Activated T-helper 17 cell treated with anti-CD3 and anti-CD28 coated beads, Interleukin-2, amount 50 U/mL, for 72 hours (primary cell): ENCODE results near the gene TSR3. TPM values are rescaled to one million over a fixed set of nuclear protein-coding genes. Genes with fewer than 3 reads are reported as not detected.

Experiments used
- ATAC-seq: fragments of 150-1000 bp; cut with Tn5 transposase; replicated peaks from 2 replicates; pipeline ENCODE4 v1.10.0; 2021; ENCODE audit warnings: mild to moderate bottlenecking, moderate library complexity
- H3K27ac Mint-ChIP-seq: one replicate; pipeline ENCODE4 v1.8.0; 2022; ENCODE audit warnings: mixed read lengths
- H3K27me3 Mint-ChIP-seq: one replicate; pipeline ENCODE4 v1.8.0; 2022; ENCODE audit warnings: mixed read lengths
- H3K36me3 Mint-ChIP-seq: one replicate; pipeline ENCODE4 v1.8.0; 2022; ENCODE audit warnings: low read depth, mild to moderate bottlenecking, mixed read lengths
- H3K4me1 Mint-ChIP-seq: one replicate; pipeline ENCODE4 v1.8.0; 2022; ENCODE audit warnings: mixed read lengths
- H3K4me3 Mint-ChIP-seq: one replicate; pipeline ENCODE4 v1.8.0; 2022; ENCODE audit warnings: mild to moderate bottlenecking, mixed read lengths
- H3K9me3 Mint-ChIP-seq: one replicate; pipeline ENCODE4 v1.8.0; 2022; ENCODE audit warnings: mixed read lengths
- total RNA-seq, 2 donors: library from RNA; stranded (reverse); gene quantifications; one replicate each; pipeline ENCODE4 v1.2.3, GENCODE V29; 2022

Gene TSR3
- 10 to 100 TPM; 36.7 to 64.2 TPM for total RNA-seq

DNA sequence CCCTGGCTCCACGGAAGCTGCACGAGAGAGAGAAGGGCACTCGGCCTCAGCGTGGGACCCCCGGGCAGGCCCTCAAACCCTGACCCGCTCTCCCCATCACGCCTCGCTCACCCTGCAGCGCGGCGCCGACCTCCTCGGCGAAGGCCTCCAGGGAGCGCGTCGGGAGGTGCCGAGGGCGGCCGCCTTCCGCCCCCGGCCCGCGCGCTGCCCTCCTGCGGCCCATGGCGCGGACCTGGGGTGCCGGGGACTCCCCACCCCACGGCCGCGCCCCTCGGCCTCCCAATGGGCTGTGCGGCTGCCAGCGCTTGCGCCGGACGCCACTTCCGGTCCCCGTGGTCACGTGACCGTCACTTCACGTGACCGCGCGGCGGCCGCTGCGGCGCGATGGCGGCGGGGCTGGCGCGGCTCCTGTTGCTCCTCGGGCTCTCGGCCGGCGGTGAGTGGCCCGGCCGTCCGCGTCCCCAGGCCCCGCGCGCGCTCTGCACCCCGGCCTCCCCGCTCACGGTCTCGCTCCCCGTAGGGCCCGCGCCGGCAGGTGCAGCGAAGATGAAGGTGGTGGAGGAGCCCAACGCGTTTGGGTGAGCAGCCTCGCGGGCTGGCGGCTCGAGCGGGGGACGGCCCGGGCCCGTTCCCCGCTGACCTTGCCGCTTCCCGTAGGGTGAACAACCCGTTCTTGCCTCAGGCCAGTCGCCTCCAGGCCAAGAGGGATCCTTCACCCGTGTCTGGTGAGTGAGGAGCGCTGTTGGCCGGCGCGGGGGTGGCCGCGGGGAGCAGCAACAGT, at the start of gene TSR3, which contains the start of gene GNPTG:
TSR3 (minus strand) TSS at position 297 of the 781 bp plus-strand sequence; CDS start at position 223, 74 bp downstream.
GNPTG (plus strand) TSS at position 350 of the 781 bp plus-strand sequence; CDS start at position 385, 35 bp downstream.
- Mint-ChIP-seq H3K4me3 (peak within 1 kb of the TSS; percentile 86), H3K27me3 (no peaks in the 10 kb centered on the region), H3K27ac (peak within 1 kb of the TSS; percentile 92), H3K36me3 (peaks cover 18% of the 10 kb centered on the region), H3K4me1 (peaks cover 15% of the 10 kb centered on the region), H3K9me3 (no peaks in the 10 kb centered on the region)
- peak; percentile 96 for ATAC-seq

DNA sequence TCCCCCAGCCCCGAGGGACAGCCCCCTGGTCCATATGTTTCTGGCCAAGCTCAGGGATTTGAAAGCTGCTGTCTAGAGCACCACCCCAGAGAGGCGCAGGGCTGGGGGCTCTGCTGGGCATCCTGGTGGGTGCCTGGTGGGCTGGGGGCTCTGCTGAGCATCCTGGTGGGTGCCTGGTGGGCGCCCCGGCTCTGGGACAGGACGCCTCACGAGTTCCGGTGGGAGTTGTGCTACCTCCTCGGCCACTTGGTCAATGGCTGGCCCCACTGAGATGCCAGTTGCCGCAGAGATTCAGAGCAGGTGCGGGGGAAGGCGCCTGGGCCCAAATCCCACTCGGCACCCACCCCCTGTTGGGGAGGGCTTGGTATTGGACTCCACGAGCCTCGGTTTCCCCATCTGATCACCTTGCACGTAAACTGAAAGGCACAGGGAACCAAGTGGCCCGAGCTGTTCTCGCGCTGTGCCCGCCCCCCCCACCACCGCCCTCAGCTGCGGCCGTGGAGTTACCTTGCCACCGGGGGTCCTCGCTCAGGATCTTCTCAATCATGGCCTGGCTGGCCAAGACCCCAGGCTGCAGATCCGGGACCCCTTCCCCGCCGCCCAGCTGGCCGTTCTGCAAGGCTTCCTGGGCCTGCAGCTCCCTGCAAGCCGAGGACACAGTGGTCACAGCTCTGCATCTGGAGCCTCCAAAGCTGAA, 49.5 kb upstream of the TSR3 start:
- peaks cover 61% of the 10 kb centered on the region for H3K36me3 Mint-ChIP-seq

GRCh38 chr16:1398826-1399581, 47.3 kb upstream of the TSR3 start:
- Mint-ChIP-seq H3K27ac (no peak overlapping the region), H3K4me1 (no peaks in the 10 kb centered on the region)
- ATAC-seq: no peak

More for the DNA sequence above, 49.5 kb upstream of the TSR3 start:
- Mint-ChIP-seq H3K4me3 (no peak overlapping the region), H3K9me3 (no peaks in the 10 kb centered on the region), H3K27me3 (no peaks in the 10 kb centered on the region), H3K27ac (no peak overlapping the region), H3K4me1 (no peaks in the 10 kb centered on the region)
- ATAC-seq: no peak

GRCh38 chr16:1398351-1398750, 46.7 kb upstream of the TSR3 start:
- Mint-ChIP-seq H3K27me3 (no peaks in the 10 kb centered on the region), H3K4me1 (no peaks in the 10 kb centered on the region), H3K27ac (no peak overlapping the region), H3K4me3 (no peak overlapping the region), H3K36me3 (peaks cover 50% of the 10 kb centered on the region), H3K9me3 (no peaks in the 10 kb centered on the region)
- no peak for ATAC-seq

More at GRCh38 chr16:1398826-1399581, 47.3 kb upstream of the TSR3 start:
- Mint-ChIP-seq H3K4me3 (no peak overlapping the region), H3K9me3 (no peaks in the 10 kb centered on the region), H3K27me3 (no peaks in the 10 kb centered on the region), H3K36me3 (peaks cover 53% of the 10 kb centered on the region)

GRCh38 chr16:1397779-1398178, 46.1 kb upstream of the TSR3 start:
- Mint-ChIP-seq H3K27ac (no peak overlapping the region), H3K9me3 (no peaks in the 10 kb centered on the region), H3K4me1 (no peaks in the 10 kb centered on the region), H3K36me3 (peaks cover 48% of the 10 kb centered on the region), H3K4me3 (no peak overlapping the region), H3K27me3 (no peaks in the 10 kb centered on the region)
- no peak for ATAC-seq

DNA sequence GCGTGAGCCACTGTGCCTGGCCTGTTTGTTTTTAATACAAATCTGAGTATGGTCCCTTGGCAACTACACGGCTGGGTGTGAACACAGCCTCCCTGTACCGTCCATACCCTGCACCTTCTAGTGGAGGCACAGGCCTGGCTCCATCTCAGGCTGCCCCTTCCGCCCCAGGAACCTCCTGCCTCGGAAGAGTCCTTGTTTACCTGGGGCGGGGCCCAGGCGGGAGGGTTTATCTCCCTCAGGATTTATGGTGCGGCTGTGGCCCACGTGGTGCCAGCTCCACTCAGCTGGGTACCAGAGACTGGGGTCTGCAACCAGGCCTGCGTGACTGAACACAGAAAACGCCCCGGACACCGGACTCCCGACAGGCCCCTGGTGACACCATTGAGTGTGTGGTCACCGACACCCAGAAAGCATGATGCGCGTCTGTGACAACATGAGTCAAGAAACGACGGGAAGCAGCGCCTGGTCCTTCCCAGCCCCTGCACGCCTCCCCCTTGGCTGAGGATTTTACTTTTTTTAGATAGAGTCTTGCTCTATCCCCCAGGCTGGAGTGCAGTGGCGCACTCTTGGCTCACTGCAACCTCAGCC, 43.9 kb upstream of the TSR3 start:
- Mint-ChIP-seq H3K4me1 (no peaks in the 10 kb centered on the region), H3K9me3 (no peaks in the 10 kb centered on the region), H3K36me3 (peaks cover 41% of the 10 kb centered on the region), H3K27ac (no peak overlapping the region), H3K4me3 (no peak overlapping the region), H3K27me3 (no peaks in the 10 kb centered on the region)
- ATAC-seq: no peak

DNA sequence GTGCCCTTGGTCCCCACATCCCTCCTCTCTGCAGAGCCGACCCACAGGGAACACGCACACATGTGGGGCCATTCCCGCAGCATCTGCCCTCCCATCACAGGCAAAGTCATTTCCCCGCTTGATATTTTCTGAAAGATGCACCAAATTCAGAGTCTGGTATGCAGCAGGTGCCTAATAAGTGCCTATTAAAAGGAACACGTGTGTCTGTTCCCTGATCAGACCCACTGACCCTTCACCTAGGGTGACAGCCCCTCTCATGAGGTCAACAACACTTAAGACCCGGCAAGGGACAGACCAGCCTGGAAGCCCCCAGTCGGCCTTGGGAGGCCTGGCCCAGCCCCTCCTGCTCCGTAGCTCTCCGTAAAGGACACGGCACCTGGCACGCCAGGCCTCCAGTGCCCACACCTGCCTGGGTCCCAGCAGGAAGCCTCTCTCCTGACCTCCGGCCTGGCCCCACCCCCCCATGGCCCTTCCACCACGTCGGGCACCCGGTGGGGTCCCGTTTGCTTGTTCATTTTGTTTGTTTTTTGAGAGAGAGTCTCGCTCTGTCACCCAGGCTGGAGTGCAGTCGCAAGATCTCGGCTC, 42.8 kb upstream of the TSR3 start:
- H3K4me1 Mint-ChIP-seq: no peaks in the 10 kb centered on the region
- no peaks in the 10 kb centered on the region for H3K9me3 Mint-ChIP-seq
- no peak overlapping the region for H3K27ac Mint-ChIP-seq
- no peaks in the 10 kb centered on the region for H3K27me3 Mint-ChIP-seq
- H3K4me3 Mint-ChIP-seq: no peak overlapping the region
- peaks cover 38% of the 10 kb centered on the region for H3K36me3 Mint-ChIP-seq
- ATAC-seq: no peak

GRCh38 chr16:1393613-1394176, 42.0 kb upstream of the TSR3 start:
- Mint-ChIP-seq H3K27ac (no peak overlapping the region), H3K4me1 (no peaks in the 10 kb centered on the region), H3K27me3 (no peaks in the 10 kb centered on the region), H3K36me3 (peaks cover 31% of the 10 kb centered on the region), H3K9me3 (no peaks in the 10 kb centered on the region), H3K4me3 (no peak overlapping the region)
- no peak for ATAC-seq

DNA sequence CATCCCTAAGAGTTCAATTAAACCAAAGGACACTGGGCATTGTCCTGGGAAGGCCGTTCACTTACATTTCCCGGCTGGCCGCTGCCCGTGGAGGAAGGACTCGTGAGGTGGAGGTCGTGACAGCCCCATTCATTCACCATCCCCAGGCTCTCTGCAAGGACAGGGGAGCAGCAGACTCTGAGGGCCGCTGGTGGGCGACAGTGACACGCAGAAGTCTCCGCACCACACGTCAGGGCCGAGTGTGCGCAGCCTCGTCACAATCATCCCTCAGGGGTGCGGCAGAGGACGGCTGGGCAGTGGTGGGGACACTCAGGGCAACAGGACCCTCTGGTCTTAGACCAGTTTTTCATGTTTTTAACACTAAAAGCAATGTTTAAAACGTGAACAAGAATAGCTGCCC, 41.1 kb upstream of the TSR3 start:
- Mint-ChIP-seq H3K27me3 (no peaks in the 10 kb centered on the region), H3K9me3 (no peaks in the 10 kb centered on the region), H3K4me1 (no peaks in the 10 kb centered on the region), H3K4me3 (no peak overlapping the region), H3K36me3 (peaks cover 24% of the 10 kb centered on the region), H3K27ac (no peak overlapping the region)
- no peak for ATAC-seq

DNA sequence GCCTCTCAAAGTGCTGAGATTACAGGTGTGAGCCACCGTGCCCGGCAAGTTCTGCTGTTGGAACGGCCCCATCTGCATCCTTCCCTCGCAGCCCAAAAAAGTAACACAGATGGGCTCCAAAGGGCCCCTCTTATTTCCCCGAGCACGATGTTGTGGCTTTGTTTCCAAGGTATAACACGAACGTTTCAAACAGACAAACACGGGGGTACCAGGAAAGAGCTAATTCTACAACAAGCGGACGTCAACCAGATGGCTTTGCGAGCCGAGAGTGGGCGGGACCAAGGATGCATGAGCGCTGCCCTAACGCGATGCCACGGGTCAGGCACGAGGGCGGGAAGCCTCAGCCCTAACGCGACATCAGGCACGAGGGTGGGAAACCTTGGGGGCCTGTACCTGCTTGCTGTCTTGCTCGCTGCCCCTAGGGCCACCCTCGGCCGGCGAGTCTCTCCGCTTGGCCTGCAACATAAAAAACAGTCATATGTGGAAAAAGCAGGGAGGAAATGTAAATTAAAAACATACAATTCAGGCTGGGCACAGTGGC, 38.6 kb upstream of the TSR3 start:
- no peaks in the 10 kb centered on the region for H3K9me3 Mint-ChIP-seq
- no peak overlapping the region for H3K27ac Mint-ChIP-seq
- no peak for ATAC-seq
- no peaks in the 10 kb centered on the region for H3K27me3 Mint-ChIP-seq
- H3K36me3 Mint-ChIP-seq: peaks cover 24% of the 10 kb centered on the region
- no peaks in the 10 kb centered on the region for H3K4me1 Mint-ChIP-seq
- no peak overlapping the region for H3K4me3 Mint-ChIP-seq

GRCh38 chr16:1389762-1390161, 38.1 kb upstream of the TSR3 start:
- Mint-ChIP-seq H3K4me3 (no peak overlapping the region), H3K27me3 (no peaks in the 10 kb centered on the region), H3K36me3 (peaks cover 28% of the 10 kb centered on the region), H3K27ac (no peak overlapping the region), H3K9me3 (no peaks in the 10 kb centered on the region), H3K4me1 (no peaks in the 10 kb centered on the region)
- no peak for ATAC-seq

DNA sequence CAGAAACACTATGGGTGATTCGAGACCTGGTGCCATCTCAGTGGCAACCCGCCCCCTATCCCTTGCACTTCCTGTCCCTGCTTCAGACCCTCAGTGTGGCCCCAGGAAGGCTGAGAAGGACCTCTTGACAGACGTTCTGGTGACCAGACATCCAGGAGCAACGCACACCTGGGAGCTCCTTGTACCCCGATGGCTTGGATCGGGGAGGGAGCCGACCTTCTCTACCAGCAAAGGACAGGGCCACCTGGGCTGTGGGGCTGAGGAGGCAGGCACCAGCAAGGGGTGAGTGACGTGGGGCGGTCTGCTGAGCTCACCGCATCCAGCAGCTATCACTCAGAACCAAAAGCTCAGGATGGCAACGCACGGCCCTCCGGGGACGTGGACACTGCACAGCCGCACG, 35.7 kb upstream of the TSR3 start:
- no peak overlapping the region for H3K27ac Mint-ChIP-seq
- no peaks in the 10 kb centered on the region for H3K4me1 Mint-ChIP-seq
- H3K9me3 Mint-ChIP-seq: no peaks in the 10 kb centered on the region
- peaks cover 22% of the 10 kb centered on the region for H3K36me3 Mint-ChIP-seq
- no peaks in the 10 kb centered on the region for H3K27me3 Mint-ChIP-seq
- no peak overlapping the region for H3K4me3 Mint-ChIP-seq
- ATAC-seq: no peak

GRCh38 chr16:1385232-1385631, 33.6 kb upstream of the TSR3 start:
- Mint-ChIP-seq H3K27me3 (no peaks in the 10 kb centered on the region), H3K27ac (no peak overlapping the region), H3K36me3 (peaks cover 19% of the 10 kb centered on the region), H3K4me3 (no peak overlapping the region), H3K4me1 (no peaks in the 10 kb centered on the region), H3K9me3 (no peaks in the 10 kb centered on the region)
- no peak for ATAC-seq
